ENCODE results near the gene CD151.

GRCh38 chr11:795634-796564 is 36.9 kb upstream of the CD151 start:
- TF ChIP-seq CTCF (IDR thresholded peaks at IDR 0.05 in 8 of 11, conservative IDR thresholded peaks at IDR 0.05 in 3 of 11) (no peak), POLR2A (IDR thresholded peaks at IDR 0.05) (no peak), POLR2AphosphoS5 (IDR thresholded peaks at IDR 0.05) (peak; percentile 71 to 78 (median 77))

Data from spleen (tissue), 7 donors.